ENCODE data around the gene INPP4A. TPM values are rescaled to one million over a fixed set of nuclear protein-coding genes. Genes with fewer than 3 reads are reported as not detected.

INPP4A gene
- total and polyA plus RNA-seq, 9 of the 15 experiments (the other 6 are each of a cell fraction or from before 2014, with no cell fraction given): 1.8 to 15.7 (median 8.3) TPM

DNA sequence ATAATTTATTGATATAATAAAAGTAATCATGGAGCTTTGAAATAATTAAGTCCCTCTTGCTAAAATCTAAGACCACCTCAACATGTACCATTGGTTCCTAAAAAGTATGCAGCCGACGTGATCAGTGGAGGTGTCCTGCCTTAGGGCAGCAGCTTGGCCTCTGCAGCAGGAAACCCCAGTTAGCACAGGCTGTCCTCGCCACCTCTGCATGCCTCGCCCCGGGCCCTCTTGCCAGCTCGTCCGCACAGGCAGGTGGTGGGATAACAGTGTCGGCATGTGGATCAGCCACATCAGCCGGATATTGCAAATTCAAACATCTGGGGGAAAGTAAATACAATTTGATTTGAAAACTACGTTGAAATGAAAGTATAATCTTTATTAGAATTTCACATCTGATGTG lies 140.7 kb downstream of the INPP4A start (continued):
- TF ChIP-seq, protein P1, sequence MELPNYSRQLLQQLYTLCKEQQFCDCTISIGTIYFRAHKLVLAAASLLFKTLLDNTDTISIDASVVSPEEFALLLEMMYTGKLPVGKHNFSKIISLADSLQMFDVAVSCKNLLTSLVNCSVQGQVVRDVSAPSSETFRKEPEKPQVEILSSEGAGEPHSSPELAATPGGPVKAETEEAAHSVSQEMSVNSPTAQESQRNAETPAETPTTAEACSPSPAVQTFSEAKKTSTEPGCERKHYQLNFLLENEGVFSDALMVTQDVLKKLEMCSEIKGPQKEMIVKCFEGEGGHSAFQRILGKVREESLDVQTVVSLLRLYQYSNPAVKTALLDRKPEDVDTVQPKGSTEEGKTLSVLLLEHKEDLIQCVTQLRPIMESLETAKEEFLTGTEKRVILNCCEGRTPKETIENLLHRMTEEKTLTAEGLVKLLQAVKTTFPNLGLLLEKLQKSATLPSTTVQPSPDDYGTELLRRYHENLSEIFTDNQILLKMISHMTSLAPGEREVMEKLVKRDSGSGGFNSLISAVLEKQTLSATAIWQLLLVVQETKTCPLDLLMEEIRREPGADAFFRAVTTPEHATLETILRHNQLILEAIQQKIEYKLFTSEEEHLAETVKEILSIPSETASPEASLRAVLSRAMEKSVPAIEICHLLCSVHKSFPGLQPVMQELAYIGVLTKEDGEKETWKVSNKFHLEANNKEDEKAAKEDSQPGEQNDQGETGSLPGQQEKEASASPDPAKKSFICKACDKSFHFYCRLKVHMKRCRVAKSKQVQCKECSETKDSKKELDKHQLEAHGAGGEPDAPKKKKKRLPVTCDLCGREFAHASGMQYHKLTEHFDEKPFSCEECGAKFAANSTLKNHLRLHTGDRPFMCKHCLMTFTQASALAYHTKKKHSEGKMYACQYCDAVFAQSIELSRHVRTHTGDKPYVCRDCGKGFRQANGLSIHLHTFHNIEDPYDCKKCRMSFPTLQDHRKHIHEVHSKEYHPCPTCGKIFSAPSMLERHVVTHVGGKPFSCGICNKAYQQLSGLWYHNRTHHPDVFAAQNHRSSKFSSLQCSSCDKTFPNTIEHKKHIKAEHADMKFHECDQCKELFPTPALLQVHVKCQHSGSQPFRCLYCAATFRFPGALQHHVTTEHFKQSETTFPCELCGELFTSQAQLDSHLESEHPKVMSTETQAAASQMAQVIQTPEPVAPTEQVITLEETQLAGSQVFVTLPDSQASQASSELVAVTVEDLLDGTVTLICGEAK (IDR thresholded peaks at IDR 0.05): no peak
- TF ChIP-seq, protein P1 (CRISPR knock-in tag; IDR thresholded peaks at IDR 0.05): no peak
- TF ChIP-seq RBM22 (IDR thresholded peaks at IDR 0.05; ENCODE audit: low read depth, low read length, poor library complexity, severe bottlenecking): no peak
- no peak for TF ChIP-seq HDAC2 (IDR thresholded peaks at IDR 0.05)
- TF ChIP-seq ZNF140 (CRISPR knock-in tag; IDR thresholded peaks at IDR 0.05): no peak
- TF ChIP-seq SETDB1 (IDR thresholded peaks at IDR 0.05; ENCODE audit: low read length): no peak
